Adrenal gland (tissue), 12 donors: Measurements from ENCODE around the gene CFAP251. TPM values are rescaled to one million over a fixed set of nuclear protein-coding genes. Genes with fewer than 3 reads are reported as not detected.

ENCODE experiments used
- DNase-seq, 7 donors: peaks; one replicate each; pipeline ENCODE4 v3.0.0-alpha.2; 2019 to 2020
- H3K27ac ChIP-seq, 5 donors: fragments of 200-600 bp; sonication (generic) in 4 of 5; 1 replicate in 3 of 5; 2 replicates in 2 of 5; pipeline versions ENCODE4 v1.5.1 to v1.8.0; 2016 to 2020; ENCODE audit warnings: mild to moderate bottlenecking in 1 of 5
- H3K27me3 ChIP-seq: fragments of 200-600 bp; 2 replicates; pipeline ENCODE4 v1.8.0; 2021
- H3K36me3 ChIP-seq, 2 donors: fragments of 200-600 bp; replicated peaks in 1 of 2; 1 replicate in 1 of 2; 2 replicates in 1 of 2; pipeline versions ENCODE4 v1.5.1 to v1.8.0; 2018 to 2022
- H3K4me1 ChIP-seq, 2 donors: fragments of 200-600 bp; replicated peaks in 1 of 2; 1 replicate in 1 of 2; 2 replicates in 1 of 2; pipeline versions ENCODE4 v1.5.1 to v1.8.0; 2018 to 2021
- H3K4me3 ChIP-seq, 4 donors: fragments of 200-600 bp; sonication (generic) in 3 of 4; one replicate each; pipeline ENCODE4 v1.5.1; 2016 to 2018
- H3K9me3 ChIP-seq, 3 donors: fragments of 200-600 bp; sonication (generic) in 1 of 3; replicated peaks in 1 of 3; 1 replicate in 2 of 3; 2 replicates in 1 of 3; pipeline versions ENCODE4 v1.5.1 to v1.8.0; 2016 to 2021
- POLR2A ChIP-seq, 2 donors: fragments of 450-650 bp; IDR thresholded peaks; one replicate each; pipeline ENCODE4 v1.6.1; 2017; ENCODE audit warnings: antibody characterized with exemption in 2 of 2, mild to moderate bottlenecking in 2 of 2, moderate library complexity in 1 of 2
- WGBS, 4 donors: extraction: QIAGEN DNeasy Blood & Tissue Kit in 2 of 4; methylation state at CpG; one replicate each; pipeline versions ENCODE4 v1.1.5 to v1.1.7; 2013 to 2017; 5-methylcytosine and 5-hydroxymethylcytosine counted together
- intact Hi-C, 2 donors: fragments of 100-400 bp; cut with DNase I; formaldehyde crosslinking; loops; one replicate each; pipeline versions ENCODE4 v1.14.1 to v1.15.0; 2022 to 2023
- polyA plus RNA-seq, 3 donors: library from polyadenylated mRNA; stranded (reverse); fragments of 200-250 nt in 2 of 3; fragments of 350-450 nt in 1 of 3; fragmentation: Illumina TruSeq in 1 of 3; extraction: RNeasy Lipid Tissue Mini Kit (QIAGEN cat#74804) in 1 of 3; gene quantifications; one replicate each; pipeline ENCODE4 v1.2.3, GENCODE V29; 2013 to 2014
- total RNA-seq, 9 donors: library from RNA; depleted of rRNA in 4 of 9; stranded (reverse); fragments of >200 nt in 4 of 9; fragments of 120-200 nt in 1 of 9; fragmentation: NEBNext Ultra II Directional in 1 of 9; extraction: Animal tissue kit (Norgen Biotek cat#: 25700) in 1 of 9; gene quantifications; one replicate each; pipeline versions ENCODE4 v1.1.0 to v1.2.4, GENCODE V29; 2013 to 2023
- TF ChIP-seq, protein P1 (sequence below), 6 experiments: fragments of 450-650 bp in 4 of 6; fragments of 200-600 bp in 2 of 6; sonication (generic) in 1 of 6; IDR thresholded peaks; 1 replicate in 5 of 6; 2 replicates in 1 of 6; pipeline versions ENCODE4 v1.5.1 to v1.8.0; 2016 to 2021; ENCODE audit warnings: antibody characterized with exemption in 6 of 6, mild to moderate bottlenecking in 2 of 6, moderate library complexity in 1 of 6
- donor health status: healthy with polysubstance abuse.
- donor health status: Bipolar disorder and iron deficiency.
- donor health status: DM: yes; HTN: yes; CAD: no.
- donor health status: DM: no; HTN: no; CAD: no.
- donor health status: DM: no; HTN: no; CAD: no.
- donor health status: DM: yes; HTN: yes; CAD: no.

The CFAP251 gene
- total and polyA plus RNA-seq, 12 donors = 0.30 to 11.6 (median 2.7) TPM

DNA sequence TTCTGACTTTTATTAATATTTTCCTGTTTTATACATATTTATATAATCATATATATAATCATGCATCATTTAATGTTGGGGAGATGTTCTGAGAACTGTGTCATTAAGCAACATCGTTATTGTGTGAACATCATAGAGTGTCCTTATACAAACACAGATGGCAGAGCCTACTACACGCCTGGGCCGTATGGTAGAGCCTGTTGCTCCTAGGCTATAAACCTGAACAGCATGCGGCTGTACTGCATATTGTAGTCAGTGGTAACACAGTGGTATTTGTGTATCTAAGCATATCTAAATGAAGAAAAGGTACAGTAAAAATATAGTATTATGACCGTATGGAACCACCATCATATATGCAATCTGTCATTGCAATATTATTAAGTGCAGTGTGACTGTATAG is 58.6 kb downstream of the CFAP251 start:
- H3K27ac ChIP-seq = no peak overlapping the region
- no peaks in the 10 kb centered on the region for H3K36me3 ChIP-seq
- H3K27me3 ChIP-seq = no peaks in the 10 kb centered on the region
- TF ChIP-seq, protein P1, sequence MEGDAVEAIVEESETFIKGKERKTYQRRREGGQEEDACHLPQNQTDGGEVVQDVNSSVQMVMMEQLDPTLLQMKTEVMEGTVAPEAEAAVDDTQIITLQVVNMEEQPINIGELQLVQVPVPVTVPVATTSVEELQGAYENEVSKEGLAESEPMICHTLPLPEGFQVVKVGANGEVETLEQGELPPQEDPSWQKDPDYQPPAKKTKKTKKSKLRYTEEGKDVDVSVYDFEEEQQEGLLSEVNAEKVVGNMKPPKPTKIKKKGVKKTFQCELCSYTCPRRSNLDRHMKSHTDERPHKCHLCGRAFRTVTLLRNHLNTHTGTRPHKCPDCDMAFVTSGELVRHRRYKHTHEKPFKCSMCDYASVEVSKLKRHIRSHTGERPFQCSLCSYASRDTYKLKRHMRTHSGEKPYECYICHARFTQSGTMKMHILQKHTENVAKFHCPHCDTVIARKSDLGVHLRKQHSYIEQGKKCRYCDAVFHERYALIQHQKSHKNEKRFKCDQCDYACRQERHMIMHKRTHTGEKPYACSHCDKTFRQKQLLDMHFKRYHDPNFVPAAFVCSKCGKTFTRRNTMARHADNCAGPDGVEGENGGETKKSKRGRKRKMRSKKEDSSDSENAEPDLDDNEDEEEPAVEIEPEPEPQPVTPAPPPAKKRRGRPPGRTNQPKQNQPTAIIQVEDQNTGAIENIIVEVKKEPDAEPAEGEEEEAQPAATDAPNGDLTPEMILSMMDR (IDR thresholded peaks at IDR 0.05) = no peak
- TF ChIP-seq POLR2A (IDR thresholded peaks at IDR 0.05) = no peak
- intact Hi-C loops = no loop called here
- no peak overlapping the region for H3K4me3 ChIP-seq
- no peaks in the 10 kb centered on the region for H3K9me3 ChIP-seq
- DNase-seq = no peak
- WGBS, 4 donors = 79 to 92% (median 92%) methylated on average over 5 of the region's 5 CpGs
- no peaks in the 10 kb centered on the region for H3K4me1 ChIP-seq

DNA sequence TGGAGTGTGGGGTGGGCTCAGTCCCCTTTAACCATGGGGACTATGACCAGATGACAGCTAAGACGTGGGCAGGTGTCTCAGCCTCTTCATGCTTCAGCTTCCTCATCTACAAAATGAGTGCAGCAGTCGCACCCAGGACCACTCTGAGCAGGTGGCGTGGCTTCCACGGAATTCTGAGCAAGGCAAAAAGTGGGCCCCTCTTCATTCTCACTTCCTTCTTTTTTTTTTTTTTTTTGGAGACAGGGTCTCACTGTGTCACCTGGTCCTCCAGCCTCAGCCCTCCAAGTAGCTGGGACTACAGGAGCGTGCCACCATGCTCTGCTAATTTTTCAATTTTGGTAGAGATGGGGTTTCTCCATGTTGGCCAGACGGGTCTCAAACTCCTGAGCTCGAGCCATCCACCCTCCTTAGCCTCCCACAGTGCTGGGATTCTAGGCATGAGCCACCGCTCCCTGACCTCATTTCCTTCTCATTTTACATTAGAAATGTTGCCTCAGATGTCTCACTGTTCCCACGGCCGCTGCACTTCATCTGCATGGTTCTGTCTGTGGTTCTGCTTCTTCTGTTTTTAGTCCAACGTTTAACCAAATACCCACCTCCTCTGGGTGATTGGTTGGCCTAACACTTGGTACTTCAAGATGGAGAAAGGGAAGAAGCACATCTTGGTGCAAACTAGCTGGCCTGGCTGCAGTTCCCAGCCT is 61.9 kb downstream of the CFAP251 start:
- Histone ChIP-seq H3K27me3 (no peaks in the 10 kb centered on the region), H3K27ac (no peak overlapping the region), H3K4me1 (no peaks in the 10 kb centered on the region), H3K9me3 (no peaks in the 10 kb centered on the region), H3K4me3 (no peak overlapping the region), H3K36me3 (no peaks in the 10 kb centered on the region)
- 68 to 75% (median 70%) methylated on average over 11 of the region's 11 CpGs for WGBS, 4 donors
- TF ChIP-seq, protein P1 (IDR thresholded peaks at IDR 0.05) = no peak
- no peak for TF ChIP-seq POLR2A (IDR thresholded peaks at IDR 0.05)
- DNase-seq = peak in 1 of 7 donors; percentile 4
- intact Hi-C loops = no loop called here

DNA sequence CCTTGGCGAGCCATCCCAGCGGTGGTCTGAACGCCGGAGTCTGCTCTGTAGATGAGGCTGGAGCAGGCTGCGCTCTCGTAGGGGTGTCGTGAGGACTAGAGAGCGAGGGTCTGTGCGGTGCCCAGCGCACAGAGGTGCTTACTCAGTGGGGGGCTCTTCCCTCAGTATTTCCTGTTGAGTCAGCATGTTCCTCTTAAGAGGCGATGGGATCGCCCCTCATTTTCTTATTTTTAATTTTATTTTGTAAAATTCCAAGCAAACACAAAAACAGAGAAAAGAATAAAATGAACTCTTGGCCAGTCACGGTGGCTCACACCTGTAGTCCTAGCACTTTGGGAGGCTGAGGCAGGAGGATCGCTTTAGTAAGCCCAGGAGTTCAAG is 62.5 kb downstream of the CFAP251 start:
- WGBS, 4 donors = 80 to 91% (median 86%) methylated on average over 14 of the region's 14 CpGs
- no peaks in the 10 kb centered on the region for H3K36me3 ChIP-seq
- TF ChIP-seq POLR2A (IDR thresholded peaks at IDR 0.05) = no peak
- TF ChIP-seq, protein P1 (IDR thresholded peaks at IDR 0.05) = no peak
- H3K27me3 ChIP-seq = no peaks in the 10 kb centered on the region
- no peak overlapping the region for H3K4me3 ChIP-seq
- DNase-seq = no peak
- H3K9me3 ChIP-seq = no peaks in the 10 kb centered on the region
- no peak overlapping the region for H3K27ac ChIP-seq
- intact Hi-C loops = no loop called here
- no peaks in the 10 kb centered on the region for H3K4me1 ChIP-seq

DNA sequence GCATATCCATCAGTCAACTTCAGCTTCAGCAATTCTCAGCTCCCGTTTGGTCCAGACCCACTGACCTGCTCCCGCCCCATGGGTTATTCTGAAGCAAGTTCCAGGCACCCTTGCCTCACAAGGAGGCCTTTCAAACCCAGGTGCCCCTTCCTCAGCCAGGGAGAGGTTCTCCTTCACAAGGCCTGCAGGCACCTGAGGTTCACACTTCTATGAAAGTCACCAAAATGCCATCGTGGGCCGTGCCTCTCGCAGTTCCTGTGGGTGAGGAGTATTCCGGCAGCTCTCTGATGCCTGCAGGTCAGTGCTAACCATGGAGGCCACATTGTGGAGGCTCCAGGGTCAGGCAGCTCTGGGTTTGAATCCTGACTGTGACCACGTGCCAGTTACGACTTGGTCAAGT is 63.1 kb downstream of the CFAP251 start:
- H3K4me1 ChIP-seq = no peaks in the 10 kb centered on the region
- no peaks in the 10 kb centered on the region for H3K9me3 ChIP-seq
- 83 to 96% (median 87%) methylated on average over 7 to 8 of the region's 8 CpGs for WGBS, 4 donors
- H3K27ac ChIP-seq = no peak overlapping the region
- no peak for DNase-seq
- H3K36me3 ChIP-seq = no peaks in the 10 kb centered on the region
- H3K4me3 ChIP-seq = no peak overlapping the region
- TF ChIP-seq, protein P1 (IDR thresholded peaks at IDR 0.05) = no peak
- no peak for TF ChIP-seq POLR2A (IDR thresholded peaks at IDR 0.05)
- intact Hi-C loops = no loop called here
- no peaks in the 10 kb centered on the region for H3K27me3 ChIP-seq
